Suppressor macrophage treated with lipopolysaccharide for 4 hours (primary cell): Measurements from ENCODE around the gene ST3GAL3.
A peak's percentile ranks its signal among the peaks of the same experiment; 100 is the strongest.
"Not testable (repeated sequence)": the region's sequence is repeated elsewhere in the genome, so short reads cannot be mapped to it uniquely, and the experiment has no call there.

ENCODE experiments used
- DNase-seq: peaks from one replicate; pipeline ENCODE4 v3.0.0-alpha.2; 2020

Gene ST3GAL3

DNA sequence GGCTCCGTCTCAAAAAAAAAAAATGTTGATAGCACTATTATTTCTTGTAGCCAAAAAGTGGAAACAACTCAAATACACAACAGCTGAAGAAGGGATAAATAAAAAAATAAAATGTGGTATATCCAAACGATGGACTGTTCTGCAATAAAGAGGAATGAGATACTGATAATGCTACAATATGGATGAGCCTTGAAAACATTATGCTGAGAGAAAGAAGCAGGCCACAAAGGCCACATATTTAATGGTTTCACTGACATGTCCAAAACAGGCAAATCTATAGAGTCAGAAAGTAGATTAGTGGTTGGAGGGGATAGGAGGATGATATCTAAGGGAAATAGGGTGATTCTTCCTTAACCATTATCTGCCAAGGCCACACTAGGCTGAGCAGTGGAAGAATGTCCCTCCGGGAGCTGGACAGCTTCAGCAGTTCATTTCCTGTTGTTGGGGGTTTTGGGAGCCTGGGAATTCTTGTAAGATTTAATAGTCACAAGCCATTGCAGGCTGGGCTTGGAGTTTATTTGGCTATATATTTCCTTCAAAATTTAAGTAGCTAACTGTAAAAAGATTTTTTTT, 53.5 kb downstream of the ST3GAL3 start:
- DNase-seq, result no peak

DNA sequence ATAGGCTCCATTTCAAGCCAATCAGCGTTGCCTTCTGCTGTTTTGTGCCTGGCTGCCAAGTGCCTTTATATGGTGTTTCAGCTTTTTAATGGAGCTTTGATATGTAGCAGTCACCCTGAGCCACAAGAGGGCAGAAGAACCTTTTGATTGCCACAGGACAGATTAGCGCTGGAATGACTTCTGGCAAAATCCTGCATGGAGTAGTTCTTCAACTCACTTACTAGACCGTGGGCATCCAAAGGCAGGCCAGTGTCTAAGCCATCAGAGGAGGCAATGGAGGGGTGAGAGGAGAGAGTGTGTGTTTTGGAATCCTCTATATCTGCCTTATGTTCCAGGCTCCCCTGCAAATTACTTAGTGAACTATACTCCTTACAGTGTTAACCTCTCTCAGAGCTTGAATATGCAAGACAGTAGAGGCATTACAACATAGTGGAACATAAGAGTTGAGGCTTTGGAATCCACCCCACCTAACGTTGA, 56.2 kb downstream of the ST3GAL3 start:
- DNase-seq, result peak; percentile 82

- DNase-seq, result no peak
Measured at GRCh38 chr1:43764581-43764980, 57.2 kb downstream of the ST3GAL3 start.

DNA sequence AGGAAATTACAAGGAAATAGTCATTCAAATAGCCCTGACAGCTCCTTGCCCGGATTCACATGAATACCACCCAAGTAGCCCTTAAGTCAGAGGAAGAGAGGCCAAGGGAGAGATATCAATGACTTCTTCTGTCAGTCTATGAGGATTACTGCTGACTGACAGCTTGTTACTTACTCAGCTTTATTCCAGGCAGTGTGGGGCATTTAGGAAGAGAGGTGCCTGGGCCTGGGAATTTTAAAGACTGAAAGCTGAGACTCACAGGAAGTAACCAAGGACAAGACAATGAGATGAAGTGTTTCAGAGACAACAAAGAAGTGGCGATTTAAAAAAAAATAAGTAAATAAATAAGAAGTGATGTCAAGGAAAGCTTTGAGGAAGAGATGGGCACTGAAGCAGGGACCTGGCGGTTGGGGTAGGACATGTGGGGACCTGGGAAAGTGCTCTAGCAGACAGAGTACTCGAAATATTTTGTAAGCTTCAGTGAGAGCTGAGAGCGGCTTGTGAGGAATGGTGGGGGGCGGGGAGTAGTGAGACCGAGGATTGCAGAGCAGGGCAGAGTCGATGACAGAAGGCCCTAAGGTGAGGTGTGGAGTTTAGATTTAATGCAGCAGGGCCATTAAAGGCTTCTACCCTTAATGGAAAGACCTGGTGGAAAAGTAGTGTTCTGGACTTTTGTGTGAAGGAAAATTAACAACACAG, 58.9 kb downstream of the ST3GAL3 start:
- DNase-seq, result no peak

DNA sequence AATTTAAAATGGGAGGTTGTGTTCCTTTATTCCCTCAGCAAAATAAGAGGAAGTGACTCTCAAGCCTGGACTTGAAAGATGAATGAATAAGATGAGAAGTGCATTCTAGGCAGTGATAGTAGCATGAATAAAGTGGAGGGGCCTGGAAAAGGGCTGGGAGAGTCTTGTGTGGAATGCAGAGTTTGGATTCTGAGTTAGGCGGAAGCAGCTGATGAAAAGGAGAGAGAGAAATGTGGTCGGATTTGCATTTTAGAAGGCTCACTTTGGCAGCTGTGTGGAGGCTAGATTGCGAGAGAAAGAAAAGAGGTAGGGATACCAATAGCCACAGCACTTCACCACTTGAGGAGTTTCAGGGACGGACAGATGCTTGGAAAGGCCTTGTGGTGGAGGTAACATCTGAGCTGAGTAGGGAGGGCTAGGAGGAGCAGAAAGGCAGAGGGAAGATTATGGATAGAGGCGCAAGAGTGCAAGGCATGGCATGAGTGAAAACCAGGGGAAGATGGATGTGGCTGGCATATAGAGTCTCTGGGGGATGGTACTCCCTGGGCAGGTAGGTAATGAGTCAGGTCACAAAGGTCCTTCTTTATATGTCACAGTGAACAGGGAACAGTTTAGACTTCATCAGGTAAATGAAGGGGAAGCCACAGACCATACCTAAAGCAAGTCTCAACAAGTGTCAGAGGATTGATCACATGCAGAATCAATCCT, 59.6 kb downstream of the ST3GAL3 start:
- DNase-seq, result no peak

- no peak for DNase-seq
Measured at GRCh38 chr1:43768168-43768567, 60.8 kb downstream of the ST3GAL3 start.

GRCh38 chr1:43769350-43769908, 62.1 kb downstream of the ST3GAL3 start:
- DNase-seq, result no peak

DNA sequence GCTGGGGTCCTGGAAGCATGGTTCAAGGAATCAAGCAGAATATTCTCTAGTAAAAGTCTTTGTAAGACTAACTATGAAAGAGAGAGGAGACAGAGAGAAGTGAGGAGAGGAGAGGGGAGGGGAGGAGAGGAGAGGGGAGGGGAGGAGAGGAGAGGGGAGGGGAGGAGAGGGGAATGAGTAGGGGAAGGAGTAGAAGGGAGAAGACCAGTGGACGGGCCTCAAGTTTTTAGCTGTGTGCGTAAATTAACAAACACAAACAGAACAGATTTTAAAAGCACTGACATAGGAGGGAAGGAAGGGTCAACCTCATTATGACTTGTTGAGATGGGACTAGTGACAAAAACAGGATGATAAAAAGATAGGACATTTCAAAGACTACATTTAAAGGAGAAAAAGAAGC, 62.8 kb downstream of the ST3GAL3 start:
- DNase-seq, result no peak

DNA sequence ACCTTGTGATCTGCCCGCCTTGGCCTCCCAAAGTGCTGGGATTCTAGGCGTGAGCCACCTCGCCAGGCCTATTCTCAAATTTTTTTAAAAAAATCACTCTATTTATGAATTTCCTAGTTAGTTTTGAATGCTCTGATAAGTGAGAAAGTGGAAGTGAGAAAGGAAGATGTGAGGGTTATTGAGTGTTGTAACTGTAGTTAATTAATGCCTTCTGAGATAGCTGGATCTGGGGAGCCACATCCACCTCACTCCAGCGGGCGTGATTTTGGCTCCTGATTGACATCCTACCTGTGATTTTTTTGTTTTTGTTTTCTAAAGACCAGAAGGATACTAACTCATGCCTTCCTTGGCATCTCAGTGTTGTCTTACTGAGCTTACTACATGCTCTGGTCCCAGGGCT, 65.6 kb downstream of the ST3GAL3 start:
- DNase-seq, result no peak

- DNase-seq, result no peak
Measured at GRCh38 chr1:43773821-43774220, 66.5 kb downstream of the ST3GAL3 start.

GRCh38 chr1:43774359-43774758, 67.0 kb downstream of the ST3GAL3 start:
- peak; percentile 63 for DNase-seq

GRCh38 chr1:43776043-43776761, 68.9 kb downstream of the ST3GAL3 start:
- DNase-seq, result no peak

DNA sequence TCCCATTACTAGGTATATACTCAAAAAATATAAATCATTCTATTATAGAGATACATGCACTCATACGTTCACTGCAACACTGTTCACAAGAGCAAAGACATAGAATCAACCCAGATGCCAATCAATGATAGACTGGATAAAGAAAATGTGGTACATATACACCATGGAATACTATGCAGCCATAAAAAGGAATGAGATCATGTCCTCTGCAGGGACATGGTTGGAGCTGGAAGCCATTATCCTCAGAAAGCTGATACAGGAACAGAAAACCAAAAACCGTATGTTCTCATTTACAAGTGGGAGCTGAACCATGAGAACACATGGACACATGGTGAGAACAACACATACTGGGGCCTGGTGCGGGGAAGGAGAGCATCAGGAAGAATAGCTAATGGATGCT, 70.6 kb downstream of the ST3GAL3 start:
- DNase-seq, result not testable (repeated sequence)

GRCh38 chr1:43779266-43779665, 71.9 kb downstream of the ST3GAL3 start:
- DNase-seq, result no peak

GRCh38 chr1:43779805-43780403, 72.6 kb downstream of the ST3GAL3 start:
- no peak for DNase-seq

- peak; percentile 29 for DNase-seq
Measured at GRCh38 chr1:43781574-43781973, 74.2 kb downstream of the ST3GAL3 start.

- no peak for DNase-seq
Measured at GRCh38 chr1:43783096-43783670, 75.8 kb downstream of the ST3GAL3 start.

- peak; percentile 34 for DNase-seq
Measured at GRCh38 chr1:43783671-43784205, 76.4 kb downstream of the ST3GAL3 start.

GRCh38 chr1:43786201-43786958, 79.0 kb downstream of the ST3GAL3 start:
- DNase-seq, result no peak

DNA sequence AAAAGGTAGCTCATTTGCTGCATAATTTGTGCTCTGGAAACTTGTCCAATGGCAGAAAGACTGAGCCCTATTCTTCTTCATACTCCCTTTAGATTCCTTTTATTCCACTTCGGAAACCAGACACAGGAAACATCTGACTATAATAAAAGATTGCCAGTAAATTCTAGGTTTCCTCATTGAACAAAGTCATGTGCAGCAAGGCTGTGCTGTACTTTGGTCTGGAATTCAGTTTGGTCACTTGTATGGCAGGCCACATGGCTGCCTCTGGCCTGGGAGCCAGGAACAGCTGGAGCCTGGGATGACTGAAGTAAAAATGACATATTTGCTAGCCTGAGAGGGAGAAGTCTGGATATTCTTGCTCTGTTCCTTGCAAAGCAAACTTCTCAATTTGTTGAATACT, 79.6 kb downstream of the ST3GAL3 start:
- DNase-seq, result no peak
